Calu3 (cell line): ENCODE measurements around the gene MAG. TPM values are rescaled to one million over a fixed set of nuclear protein-coding genes. Genes with fewer than 3 reads are reported as not detected.
A peak's percentile ranks its signal among the peaks of the same experiment; 100 is the strongest.

Source experiments
- BruUV-seq: library from RNA; stranded (reverse); fragments of 400-500 nt; replicated peaks from 2 replicates; lab custom pipeline; 2021; lab: Mats Ljungman, UMichigan
- CTCF ChIA-PET: fragments of 300-600 bp; sonication (Branson Sonifier 250); formaldehyde crosslinking; loops from one replicate; lab custom pipeline; 2022; ENCODE audit warnings: antibody characterized with exemption; lab: Charles Lee
- DNase-seq: peaks from one replicate; pipeline ENCODE4 v3.0.0; 2022
- H3K27ac Mint-ChIP-seq: one replicate; pipeline ENCODE4 v1.8.0; 2022; ENCODE audit warnings: mixed read lengths; ENCODE audit not compliant: unreplicated experiment
- H3K27me3 Mint-ChIP-seq: one replicate; pipeline ENCODE4 v1.8.0; 2022; ENCODE audit warnings: mixed read lengths; ENCODE audit not compliant: unreplicated experiment
- H3K36me3 Mint-ChIP-seq: one replicate; pipeline ENCODE4 v1.8.0; 2022; ENCODE audit warnings: mild to moderate bottlenecking, moderate library complexity, mixed read lengths; ENCODE audit not compliant: insufficient read depth, unreplicated experiment
- H3K4me1 Mint-ChIP-seq: one replicate; pipeline ENCODE4 v1.8.0; 2022; ENCODE audit warnings: mild to moderate bottlenecking, low read depth, mixed read lengths; ENCODE audit not compliant: unreplicated experiment
- H3K4me3 Mint-ChIP-seq: one replicate; pipeline ENCODE4 v1.8.0; 2022; ENCODE audit warnings: mild to moderate bottlenecking, low read depth, moderate library complexity, mixed read lengths; ENCODE audit not compliant: unreplicated experiment
- H3K9me3 Mint-ChIP-seq: one replicate; pipeline ENCODE4 v1.8.0; 2022; ENCODE audit warnings: low read depth, mixed read lengths; ENCODE audit not compliant: unreplicated experiment
- CTCF ChIP-seq: fragments of 200-600 bp; IDR thresholded peaks from one replicate; pipeline ENCODE4 v1.8.0; 2022; ENCODE audit warnings: antibody characterized with exemption; ENCODE audit not compliant: unreplicated experiment
- intact Hi-C: fragments of 100-400 bp; cut with micrococcal nuclease; formaldehyde crosslinking; loops from one replicate; pipeline ENCODE4 v1.10.0; 2022; ENCODE audit not compliant: unreplicated experiment
- total RNA-seq: library from RNA; stranded (reverse); gene quantifications from 2 replicates; pipeline ENCODE4 v1.2.3, GENCODE V29; 2022

MAG gene
- total RNA-seq, 1 experiment from 2014 or later: not detected

DNA sequence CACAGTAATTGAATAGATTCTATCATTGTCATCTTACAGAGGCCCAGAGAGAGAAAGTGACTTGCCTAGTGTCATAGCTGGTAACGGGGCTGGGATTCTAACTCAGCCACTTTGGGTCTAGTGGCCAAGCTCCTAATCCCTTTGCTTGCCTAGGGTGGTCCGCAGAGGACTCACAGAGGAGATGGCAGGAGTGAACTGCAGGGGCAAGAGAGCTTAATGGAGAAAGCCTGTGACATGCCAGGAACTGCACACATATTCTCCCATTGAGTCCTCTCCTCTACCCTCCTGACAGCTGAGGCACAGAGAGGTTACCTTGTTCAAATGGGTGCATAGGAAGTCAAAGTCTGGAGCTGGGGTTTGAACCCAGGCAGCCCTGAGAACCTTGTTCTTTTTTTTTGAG lies 40.5 kb upstream of the MAG start:
- intact Hi-C loops: no loop called here
- TF ChIP-seq CTCF: no peak
- Mint-ChIP-seq H3K27ac (peak overlapping the region; percentile 45), H3K27me3 (no peaks in the 10 kb centered on the region), H3K4me3 (peak overlapping the region; percentile 100), H3K9me3 (no peaks in the 10 kb centered on the region), H3K4me1 (peaks cover 61% of the 10 kb centered on the region), H3K36me3 (peaks cover 94% of the 10 kb centered on the region)
- CTCF ChIA-PET: interaction anchor here (1.0 to 1.1 kb wide), 2 partner anchors 15 to 98 kb away, joined by 3 to 5 read pairs; no protein-coding TSS in a partner anchor
- DNase-seq: no peak
- no TSS peak for BruUV-seq

DNA sequence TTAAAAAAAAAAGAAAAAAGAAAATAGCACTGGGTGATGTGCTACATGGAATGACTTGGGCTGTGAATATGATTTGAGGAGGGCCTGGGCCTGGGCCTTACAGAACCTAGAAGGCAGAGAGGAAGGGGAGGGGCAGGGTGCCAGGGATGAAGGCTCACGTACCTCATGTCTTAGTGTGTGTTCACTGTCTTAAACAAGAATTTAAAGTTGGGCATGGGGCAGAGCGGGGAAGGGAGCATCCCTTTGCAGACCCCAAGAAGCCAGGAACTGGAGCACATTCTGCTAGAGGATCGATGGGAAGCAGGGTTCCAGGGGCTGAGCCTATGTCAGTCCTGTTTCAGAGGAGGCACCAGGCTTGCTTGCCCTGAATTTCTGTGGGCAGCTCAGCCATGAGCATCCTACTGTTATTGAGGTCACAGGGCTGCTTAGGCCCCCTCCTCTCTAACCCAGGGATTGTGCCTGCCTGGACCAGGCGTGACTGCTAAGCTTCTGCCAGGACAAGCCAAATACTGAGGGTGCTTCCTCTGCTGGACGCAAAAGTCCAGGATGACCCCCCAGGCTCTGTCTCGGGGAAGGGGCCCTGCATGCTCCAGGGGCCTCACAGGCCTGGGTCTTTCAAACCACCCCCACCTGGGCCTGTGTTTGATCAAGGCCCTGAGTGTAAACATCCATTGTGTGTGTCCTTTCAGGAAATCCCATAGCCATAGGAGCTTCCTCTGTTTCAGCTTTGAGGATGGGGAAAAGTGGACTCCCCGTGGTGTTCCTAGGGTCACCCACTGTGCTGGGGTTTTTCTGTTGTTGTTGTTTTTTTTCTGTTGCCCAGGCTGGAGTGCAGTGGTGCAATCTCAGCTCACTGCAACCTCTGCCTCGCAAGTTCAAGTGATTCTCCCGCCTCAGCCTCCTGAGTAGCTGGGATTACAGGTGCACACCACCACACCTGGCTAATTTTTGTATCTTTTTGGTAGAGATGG lies 38.4 kb upstream of the MAG start:
- no TSS peak for BruUV-seq
- CTCF ChIA-PET: no interaction called here
- H3K27ac Mint-ChIP-seq: no peak overlapping the region
- intact Hi-C loops: no loop called here
- peak overlapping the region; percentile 37 for H3K4me3 Mint-ChIP-seq
- H3K36me3 Mint-ChIP-seq: peaks cover 98% of the 10 kb centered on the region
- H3K27me3 Mint-ChIP-seq: no peaks in the 10 kb centered on the region
- peaks cover 49% of the 10 kb centered on the region for H3K4me1 Mint-ChIP-seq
- DNase-seq: no peak
- H3K9me3 Mint-ChIP-seq: no peaks in the 10 kb centered on the region
- no peak for TF ChIP-seq CTCF

DNA sequence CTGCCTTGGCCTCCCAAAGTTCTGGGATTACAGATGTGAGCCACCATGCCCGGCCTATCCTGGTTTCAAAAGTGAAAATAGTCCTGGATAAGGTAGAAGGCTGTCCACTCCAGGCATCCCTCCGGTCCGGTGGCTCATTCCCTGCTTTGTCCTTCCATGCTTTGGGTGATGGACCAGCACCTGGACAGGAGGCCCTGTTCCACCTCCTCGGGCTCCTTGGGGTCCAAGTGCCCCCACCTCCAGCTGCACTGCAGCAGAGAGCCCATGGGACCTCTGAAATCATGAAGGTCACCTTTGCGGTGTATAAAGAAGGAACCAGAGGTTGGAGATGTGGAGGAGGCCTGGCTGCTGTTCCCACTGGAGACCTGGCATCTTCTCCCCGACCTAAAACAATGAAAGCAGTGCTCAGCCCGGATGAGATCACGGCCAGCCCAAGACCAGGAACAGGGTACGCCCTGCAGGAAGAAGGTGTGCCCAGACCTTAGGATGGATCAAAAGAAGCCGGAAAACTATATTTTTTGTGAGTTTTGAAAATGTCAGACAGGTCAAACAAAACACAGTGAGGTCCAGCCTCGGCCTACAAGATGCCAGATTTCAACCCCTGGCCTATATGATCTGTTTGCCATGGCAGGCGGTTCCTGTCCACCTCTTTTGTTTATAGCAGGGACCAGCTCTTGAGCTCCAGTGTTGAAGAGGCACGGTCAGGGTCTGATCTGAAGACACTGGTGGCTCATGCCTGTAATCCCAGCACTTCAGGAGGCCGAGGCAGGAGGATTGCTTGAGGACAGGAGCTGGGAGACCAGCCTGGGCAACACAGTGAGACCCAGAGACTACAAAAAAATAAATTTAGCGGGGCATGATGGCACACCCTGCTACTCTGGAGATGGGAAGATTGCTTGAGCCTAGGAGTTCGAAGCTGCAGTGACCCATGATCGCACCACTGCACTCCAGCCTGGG lies 37.3 kb upstream of the MAG start:
- Mint-ChIP-seq H3K9me3 (no peaks in the 10 kb centered on the region), H3K27me3 (no peaks in the 10 kb centered on the region), H3K27ac (peak overlapping the region; percentile 43), H3K36me3 (peaks cover 97% of the 10 kb centered on the region), H3K4me1 (peaks cover 47% of the 10 kb centered on the region), H3K4me3 (no peak overlapping the region)
- DNase-seq: no peak
- BruUV-seq: no TSS peak
- intact Hi-C loops: no loop called here
- CTCF ChIA-PET: interaction anchor here (1.0 kb wide), 1 partner anchor 55 kb away, joined by 3 read pairs; no protein-coding TSS in a partner anchor
- TF ChIP-seq CTCF: no peak

GRCh38 chr19:35256566-35256965 lies 35.4 kb upstream of the MAG start:
- no peak overlapping the region for H3K4me3 Mint-ChIP-seq
- no peaks in the 10 kb centered on the region for H3K27me3 Mint-ChIP-seq
- H3K9me3 Mint-ChIP-seq: no peaks in the 10 kb centered on the region
- intact Hi-C loops: no loop called here
- no peak for TF ChIP-seq CTCF
- DNase-seq: no peak
- no peak overlapping the region for H3K27ac Mint-ChIP-seq
- CTCF ChIA-PET: interaction anchor here (0.8 kb wide), 1 partner anchor 87 kb away, joined by 4 read pairs; no protein-coding TSS in a partner anchor
- peaks cover 94% of the 10 kb centered on the region for H3K36me3 Mint-ChIP-seq
- no TSS peak for BruUV-seq
- peaks cover 36% of the 10 kb centered on the region for H3K4me1 Mint-ChIP-seq
